SJCRH30 (cell line): ENCODE results near the gene MYO7B. TPM values are rescaled to one million over a fixed set of nuclear protein-coding genes. Genes with fewer than 3 reads are reported as not detected.

ENCODE experiments used
- DNase-seq, 2 experiments: peaks; one replicate each; pipeline ENCODE4 v3.0.0-alpha.2; 2015 to 2020
- H3K27ac ChIP-seq: fragments of 250-450 bp; sonication (Bioruptor Pico); 2 replicates; pipeline ENCODE4 v1.5.1; 2020; ENCODE audit warnings: mild to moderate bottlenecking, moderate library complexity
- H3K27me3 ChIP-seq: fragments of 250-450 bp; sonication (Bioruptor Pico); 2 replicates; pipeline ENCODE4 v1.5.1; 2020; ENCODE audit warnings: mild to moderate bottlenecking, moderate library complexity
- H3K36me3 ChIP-seq: fragments of 250-450 bp; sonication (Bioruptor Pico); 2 replicates; pipeline ENCODE4 v1.5.1; 2020; ENCODE audit warnings: mild to moderate bottlenecking, moderate library complexity
- H3K4me1 ChIP-seq: fragments of 250-450 bp; sonication (Bioruptor Pico); 2 replicates; pipeline ENCODE4 v1.5.1; 2020; ENCODE audit warnings: mild to moderate bottlenecking, moderate library complexity
- H3K4me3 ChIP-seq: fragments of 250-450 bp; sonication (Bioruptor Pico); 2 replicates; pipeline ENCODE4 v1.5.1; 2020; ENCODE audit warnings: mild to moderate bottlenecking, moderate library complexity
- H3K9me3 ChIP-seq: fragments of 250-450 bp; sonication (Bioruptor Pico); replicated peaks from 2 replicates; pipeline ENCODE4 v1.5.1; 2020; ENCODE audit warnings: mild to moderate bottlenecking, moderate library complexity
- total RNA-seq: library from RNA; depleted of rRNA; stranded (reverse); fragments of >200 nt; shearing (Covaris generic); gene quantifications from 2 replicates; pipeline ENCODE4 v1.2.3, GENCODE V29; 2014; rRNA removed

Gene MYO7B
- 2.7 and 3.7 TPM in 2 replicates for total RNA-seq

DNA sequence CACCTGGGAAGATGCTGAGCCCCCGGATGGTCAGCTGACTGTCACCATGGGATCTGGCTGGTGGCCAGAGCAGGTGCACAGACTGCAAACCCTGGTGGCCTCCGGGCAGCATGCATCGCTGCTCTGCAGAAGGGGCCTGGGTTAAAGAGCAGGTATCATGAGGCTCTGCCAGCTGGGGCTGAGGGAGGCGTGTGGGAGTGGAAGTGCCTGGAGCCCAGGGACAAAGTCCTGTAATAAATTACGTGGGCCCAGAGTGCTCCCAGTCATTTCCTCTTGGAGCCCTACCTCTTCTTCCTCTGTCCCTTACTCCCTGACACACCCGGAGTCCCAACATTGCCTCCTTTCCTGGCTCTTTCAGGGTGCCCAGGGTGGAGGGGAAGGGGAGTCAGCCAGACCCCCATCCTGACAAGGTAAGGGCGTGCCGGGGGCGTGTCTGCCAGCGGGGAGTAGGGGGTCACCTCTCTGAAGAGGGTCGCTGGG, at the start of gene MYO7B:
MYO7B (plus strand) TSS at position 262 of the 480 bp plus-strand sequence. CDS start 24,040 bp downstream, outside the sequence.
- Histone ChIP-seq H3K27ac (no peak within 1 kb of the TSS), H3K4me1 (no peaks in the 10 kb centered on the region), H3K27me3 (peaks cover 4% of the 10 kb centered on the region; the same call in 1 of the 2 replicates), H3K36me3 (no peaks in the 10 kb centered on the region), H3K4me3 (no peak within 1 kb of the TSS), H3K9me3 (no peaks in the 10 kb centered on the region; the same call in 1 of the 2 replicates)
- no peak for DNase-seq

DNA sequence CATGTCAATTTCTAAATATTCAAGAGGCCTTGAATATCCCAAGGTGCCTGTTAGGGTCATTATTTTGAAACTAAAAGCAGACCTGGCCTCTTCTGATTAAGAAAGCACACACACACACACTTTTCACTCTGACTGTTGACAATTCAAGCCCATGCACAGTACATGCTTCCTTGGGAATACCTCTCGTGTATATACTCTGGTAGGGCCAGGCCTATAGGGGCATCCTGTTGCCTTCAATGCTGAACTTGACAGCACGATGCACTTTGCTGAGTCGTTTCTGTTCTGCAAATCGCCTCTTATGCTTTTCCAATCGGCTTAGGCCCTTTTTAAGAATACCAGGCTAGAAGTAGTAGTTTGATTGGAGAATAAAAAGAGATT, 49.8 kb upstream of the MYO7B start:
- Histone ChIP-seq H3K4me1 (no peaks in the 10 kb centered on the region), H3K27me3 (no peaks in the 10 kb centered on the region), H3K27ac (no peak overlapping the region), H3K4me3 (no peak overlapping the region), H3K9me3 (no peaks in the 10 kb centered on the region), H3K36me3 (peaks cover 91% of the 10 kb centered on the region)
- DNase-seq: no peak

DNA sequence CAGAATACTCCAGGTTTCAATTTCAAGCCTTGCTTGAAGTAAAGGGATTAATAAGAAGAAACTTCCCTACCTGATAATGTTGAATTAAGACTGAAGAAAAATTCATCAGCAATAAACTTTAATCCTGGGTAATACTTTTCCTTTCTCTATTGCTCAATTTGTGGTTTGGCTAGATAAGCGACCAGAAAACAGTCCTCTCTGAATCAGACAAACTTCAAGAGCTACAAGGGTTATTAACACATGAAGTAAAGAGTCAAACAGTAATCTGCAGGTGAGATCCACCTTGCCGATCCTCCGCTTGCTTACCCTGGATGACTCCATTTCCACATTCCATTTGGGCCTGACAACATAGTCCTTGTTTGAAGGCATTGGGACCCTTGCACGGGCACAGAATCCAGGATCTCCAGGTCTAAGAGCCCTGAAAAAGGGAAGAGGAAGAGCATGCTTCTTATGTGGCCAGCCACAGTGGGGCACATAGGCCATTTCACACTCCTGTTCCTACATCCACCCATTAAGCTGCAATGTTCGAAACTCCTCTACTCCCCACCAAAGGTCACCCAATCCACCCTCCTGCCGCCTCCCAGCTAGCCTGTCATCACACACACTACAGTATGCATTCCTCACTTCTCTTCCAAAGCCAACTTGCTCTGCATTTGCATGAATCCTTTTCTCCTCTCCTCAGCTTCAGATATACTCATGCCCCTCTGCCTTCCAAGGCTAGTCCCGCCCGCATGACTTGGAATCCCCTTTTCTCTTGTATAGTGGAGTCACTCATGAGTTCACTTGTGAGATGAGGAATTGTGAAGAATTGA, 49.0 kb upstream of the MYO7B start:
- Histone ChIP-seq H3K27me3 (no peaks in the 10 kb centered on the region), H3K36me3 (peaks cover 88% of the 10 kb centered on the region), H3K4me1 (no peaks in the 10 kb centered on the region), H3K9me3 (no peaks in the 10 kb centered on the region), H3K4me3 (no peak overlapping the region), H3K27ac (no peak overlapping the region)
- DNase-seq: no peak

DNA sequence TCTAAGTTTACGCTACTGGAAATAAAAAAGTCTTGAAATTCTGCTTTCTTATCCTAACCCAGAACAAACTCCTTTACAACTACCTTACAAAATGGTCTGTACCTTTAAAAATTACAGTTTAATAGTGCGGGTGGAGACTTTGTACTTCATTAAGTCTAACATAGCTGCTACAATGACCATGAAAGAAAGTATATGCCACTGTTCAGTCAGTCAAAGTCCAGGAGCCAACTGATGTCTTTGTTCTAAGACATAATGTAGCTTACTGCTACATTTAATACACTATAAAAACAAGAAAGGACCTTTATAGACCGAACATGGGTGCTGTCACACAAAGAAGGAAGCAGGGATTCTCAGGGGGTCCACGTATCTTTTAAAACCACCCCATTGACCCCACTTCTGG, 45.2 kb upstream of the MYO7B start:
- no peaks in the 10 kb centered on the region for H3K27me3 ChIP-seq
- H3K36me3 ChIP-seq: peaks cover 94% of the 10 kb centered on the region

DNA sequence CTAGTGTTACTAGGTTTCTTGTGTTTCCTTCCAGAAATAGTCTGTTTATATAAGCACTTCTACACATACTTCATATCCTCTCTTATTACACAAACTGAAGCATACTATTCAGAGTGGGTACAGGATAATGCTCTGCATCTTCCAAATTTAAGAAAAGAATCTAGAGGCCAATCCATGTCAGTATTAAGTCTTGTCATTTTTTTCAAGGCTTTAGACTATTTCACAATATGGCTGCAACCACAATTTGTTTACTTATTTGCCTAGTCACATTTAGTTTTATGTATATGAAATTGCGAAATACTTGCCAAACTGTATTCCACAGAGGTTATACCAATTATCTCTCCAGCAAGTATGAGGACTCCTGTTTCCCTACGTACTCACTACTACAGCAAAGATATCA, 37.1 kb upstream of the MYO7B start:
- no peak for DNase-seq
- Histone ChIP-seq H3K9me3 (no peaks in the 10 kb centered on the region), H3K4me1 (peaks cover 4% of the 10 kb centered on the region; the same call in 1 of the 2 replicates), H3K27ac (no peak overlapping the region), H3K27me3 (no peaks in the 10 kb centered on the region), H3K4me3 (no peak overlapping the region), H3K36me3 (peaks cover 86% of the 10 kb centered on the region)

More for the DNA sequence above, 45.2 kb upstream of the MYO7B start:
- Histone ChIP-seq H3K27ac (no peak overlapping the region), H3K9me3 (no peaks in the 10 kb centered on the region), H3K4me3 (no peak overlapping the region), H3K4me1 (peaks cover 3% of the 10 kb centered on the region; the same call in 1 of the 2 replicates)
- no peak for DNase-seq

DNA sequence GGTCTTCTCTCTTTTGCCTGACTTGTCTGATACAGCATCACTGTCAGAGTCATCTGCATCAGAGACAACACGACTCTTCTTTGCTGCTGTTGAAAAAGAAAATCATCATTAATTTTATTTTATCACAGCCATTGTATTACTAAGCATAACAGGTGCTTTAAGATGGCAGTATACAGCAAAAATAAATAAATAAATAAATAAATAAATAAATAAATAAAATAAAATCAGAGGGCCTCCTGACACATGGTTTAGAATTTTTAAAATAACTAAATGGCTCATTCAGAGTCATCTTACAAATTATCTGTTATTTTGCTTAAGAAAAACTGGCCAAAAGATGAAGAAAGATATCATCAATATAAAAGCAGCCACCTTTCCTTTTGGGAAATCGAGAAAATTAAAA, 32.0 kb upstream of the MYO7B start:
- Histone ChIP-seq H3K27me3 (no peaks in the 10 kb centered on the region), H3K36me3 (peaks cover 71% of the 10 kb centered on the region)

DNA sequence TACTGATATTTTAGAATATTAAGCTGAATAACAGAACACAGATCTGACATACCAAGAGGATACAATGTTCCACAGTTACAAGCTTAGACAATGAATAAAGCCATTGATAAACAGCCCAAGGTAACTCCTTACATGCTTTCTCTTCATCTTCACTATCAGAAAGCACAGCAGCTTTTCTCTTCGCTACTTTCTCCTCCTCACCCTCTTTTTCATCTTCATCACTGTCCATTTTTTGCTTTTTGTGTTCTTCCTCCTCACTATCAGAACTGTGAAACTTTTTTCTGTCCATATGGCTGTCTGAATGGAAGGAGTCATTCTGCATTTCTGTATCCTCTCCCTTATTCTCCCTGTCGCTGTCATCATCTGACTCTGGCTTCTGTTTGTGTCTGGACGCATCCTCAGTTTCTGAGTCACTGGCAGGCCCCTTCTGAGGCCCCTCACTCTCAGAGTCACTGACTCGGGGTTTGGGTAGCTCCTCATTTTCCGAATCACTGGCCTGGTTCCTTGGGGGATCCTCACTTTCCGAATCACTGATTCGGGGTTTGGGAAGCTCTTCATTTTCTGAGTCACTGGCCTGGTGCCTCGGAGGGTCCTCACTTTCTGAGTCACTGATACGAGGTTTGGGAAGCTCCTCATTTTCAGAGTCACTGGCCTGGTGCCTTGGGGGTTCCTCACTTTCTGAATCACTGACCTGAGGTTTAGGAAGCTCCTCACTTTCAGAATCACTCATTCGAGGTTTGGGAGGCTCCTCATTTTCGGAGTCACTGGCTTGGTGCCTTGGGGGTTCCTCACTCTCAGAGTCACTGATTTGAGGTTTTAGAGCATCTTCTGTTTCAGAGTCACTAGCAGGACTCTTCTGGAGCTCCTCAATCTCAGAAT, 30.7 kb upstream of the MYO7B start:
- Histone ChIP-seq H3K27me3 (no peaks in the 10 kb centered on the region), H3K36me3 (peaks cover 61% of the 10 kb centered on the region), H3K4me3 (no peak overlapping the region), H3K9me3 (no peaks in the 10 kb centered on the region), H3K4me1 (peaks cover 13% of the 10 kb centered on the region), H3K27ac (no peak overlapping the region)
- no peak for DNase-seq

More for the DNA sequence above, 32.0 kb upstream of the MYO7B start:
- Histone ChIP-seq H3K9me3 (no peaks in the 10 kb centered on the region), H3K4me1 (peaks cover 9% of the 10 kb centered on the region), H3K4me3 (no peak overlapping the region), H3K27ac (no peak overlapping the region)
- no peak for DNase-seq

DNA sequence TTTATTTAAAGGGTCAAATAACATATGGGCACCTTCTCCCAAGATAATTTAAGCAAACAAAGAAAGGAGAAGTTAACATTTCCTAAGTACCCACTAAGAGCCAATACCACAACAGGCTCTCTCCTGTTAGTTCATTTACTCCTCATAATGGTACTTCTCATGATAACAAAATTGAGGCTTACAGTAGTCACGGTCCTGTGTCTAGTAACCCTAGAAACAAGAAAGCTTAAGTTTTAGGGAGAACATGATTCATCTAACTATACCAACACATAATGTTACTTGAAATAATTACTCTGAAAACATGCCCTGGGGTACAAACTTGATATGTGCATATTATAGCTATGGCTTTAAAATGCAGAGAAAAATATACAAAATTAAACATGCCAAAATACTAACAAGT, 29.0 kb upstream of the MYO7B start:
- Histone ChIP-seq H3K4me1 (peaks cover 13% of the 10 kb centered on the region), H3K27me3 (no peaks in the 10 kb centered on the region), H3K36me3 (peaks cover 47% of the 10 kb centered on the region), H3K27ac (no peak overlapping the region), H3K4me3 (no peak overlapping the region), H3K9me3 (no peaks in the 10 kb centered on the region)
- no peak for DNase-seq

DNA sequence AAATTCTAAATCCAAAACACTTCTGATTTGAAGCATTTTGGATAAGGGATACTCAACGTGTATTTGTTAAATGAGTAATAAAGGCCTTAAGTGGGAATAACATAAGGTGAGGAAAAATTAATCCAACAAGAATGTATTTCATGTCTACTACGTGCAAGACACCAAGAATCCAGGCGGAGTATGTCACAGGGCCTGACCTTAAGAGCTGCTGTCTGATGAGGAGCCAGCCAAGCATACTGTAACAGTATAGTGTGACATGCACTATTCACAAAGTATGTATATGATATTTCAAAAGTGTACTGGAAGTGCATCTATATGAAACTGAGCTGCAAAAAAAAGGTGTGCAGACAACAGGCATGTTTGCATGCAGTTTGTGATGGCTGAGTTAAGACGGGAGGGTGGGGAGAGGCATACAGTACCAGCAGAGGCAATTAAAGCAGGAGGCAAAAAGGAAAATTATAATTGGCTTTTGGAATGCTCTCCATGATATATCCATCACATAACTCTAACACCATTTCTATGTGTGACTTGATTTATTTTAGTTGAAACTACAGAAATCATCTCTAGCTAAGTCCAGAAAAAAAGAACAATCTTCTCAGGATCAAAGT, 27.4 kb upstream of the MYO7B start:
- Histone ChIP-seq H3K27ac (peak overlapping the region; percentile 9), H3K9me3 (no peaks in the 10 kb centered on the region), H3K27me3 (no peaks in the 10 kb centered on the region), H3K4me3 (no peak overlapping the region), H3K4me1 (peaks cover 13% of the 10 kb centered on the region), H3K36me3 (peaks cover 37% of the 10 kb centered on the region)
- DNase-seq: no peak

DNA sequence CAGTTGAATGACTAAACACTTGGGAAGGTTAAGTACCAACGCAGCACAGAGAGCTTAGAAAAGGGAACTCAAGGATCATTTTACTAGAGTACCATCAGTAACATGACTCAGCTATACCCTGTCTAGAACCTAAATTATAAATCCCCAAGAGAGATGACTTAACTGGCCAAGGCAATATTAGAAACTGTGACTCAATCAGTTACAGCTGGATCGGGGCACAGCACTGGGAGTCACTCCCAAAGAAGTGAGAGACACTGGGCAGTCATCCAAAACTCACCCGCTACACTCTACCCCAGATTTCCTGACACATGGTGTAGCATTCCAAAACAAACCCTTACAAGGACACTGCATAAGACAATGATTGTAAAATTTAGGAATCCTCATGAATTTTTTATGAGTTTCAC, 26.9 kb upstream of the MYO7B start:
- H3K27me3 ChIP-seq: no peaks in the 10 kb centered on the region
- peaks cover 13% of the 10 kb centered on the region for H3K4me1 ChIP-seq
- no peaks in the 10 kb centered on the region for H3K9me3 ChIP-seq
- DNase-seq: peak; percentile 95 to 98
- H3K4me3 ChIP-seq: no peak overlapping the region
- peaks cover 31% of the 10 kb centered on the region for H3K36me3 ChIP-seq
- H3K27ac ChIP-seq: peak overlapping the region; percentile 35

DNA sequence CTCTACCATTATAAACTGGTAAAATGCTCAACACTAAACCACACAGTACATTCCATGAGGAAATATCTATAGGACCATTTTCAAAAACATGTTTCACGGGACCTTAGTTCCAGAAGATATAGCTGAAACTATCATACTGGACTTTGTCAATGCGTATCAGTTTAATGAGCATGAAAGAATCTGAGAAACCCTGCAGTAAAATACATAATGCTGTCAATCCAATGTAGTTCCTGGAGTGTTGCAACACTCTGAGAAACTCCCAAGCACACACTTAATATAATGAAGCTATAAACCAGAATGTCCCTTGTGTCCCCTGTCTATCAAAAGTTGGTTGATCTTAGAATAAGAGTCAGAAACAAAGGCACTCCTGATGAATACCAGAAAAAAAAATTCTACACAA, 25.4 kb upstream of the MYO7B start:
- Histone ChIP-seq H3K27ac (no peak overlapping the region), H3K27me3 (no peaks in the 10 kb centered on the region), H3K9me3 (no peaks in the 10 kb centered on the region), H3K36me3 (peaks cover 22% of the 10 kb centered on the region), H3K4me1 (peaks cover 13% of the 10 kb centered on the region), H3K4me3 (no peak overlapping the region)
- DNase-seq: no peak

DNA sequence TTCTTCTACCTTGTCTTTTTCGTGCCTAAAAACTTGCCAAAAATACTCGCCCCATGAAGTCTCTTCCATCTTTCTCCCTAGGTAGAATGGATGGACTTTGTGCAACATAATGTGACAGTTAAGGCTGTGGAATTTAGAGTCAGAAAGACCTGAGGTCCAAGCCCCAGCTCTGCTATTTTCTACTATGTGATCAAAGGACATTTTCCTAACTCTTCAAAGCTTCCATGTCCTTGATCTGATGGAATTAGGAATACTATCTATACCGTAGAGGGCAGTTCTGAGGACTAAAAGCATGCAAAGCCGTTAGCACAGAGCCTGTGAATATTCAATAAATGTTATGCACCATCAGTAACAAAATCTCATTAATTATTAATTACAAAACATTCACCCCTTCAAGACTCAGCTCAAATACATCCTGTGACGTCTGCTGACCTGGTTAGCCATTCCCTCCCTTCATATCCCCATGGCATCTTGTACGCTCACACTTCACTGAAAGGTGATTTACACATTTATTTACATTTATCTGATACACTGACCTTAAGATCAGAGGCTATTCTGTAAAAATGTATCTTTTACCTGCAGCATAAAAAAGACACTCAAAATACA, 24.3 kb upstream of the MYO7B start:
- peaks cover 29% of the 10 kb centered on the region for H3K36me3 ChIP-seq
- peaks cover 13% of the 10 kb centered on the region for H3K4me1 ChIP-seq
- H3K9me3 ChIP-seq: no peaks in the 10 kb centered on the region
- DNase-seq: no peak
- H3K27ac ChIP-seq: no peak overlapping the region
- no peak overlapping the region for H3K4me3 ChIP-seq
- no peaks in the 10 kb centered on the region for H3K27me3 ChIP-seq

DNA sequence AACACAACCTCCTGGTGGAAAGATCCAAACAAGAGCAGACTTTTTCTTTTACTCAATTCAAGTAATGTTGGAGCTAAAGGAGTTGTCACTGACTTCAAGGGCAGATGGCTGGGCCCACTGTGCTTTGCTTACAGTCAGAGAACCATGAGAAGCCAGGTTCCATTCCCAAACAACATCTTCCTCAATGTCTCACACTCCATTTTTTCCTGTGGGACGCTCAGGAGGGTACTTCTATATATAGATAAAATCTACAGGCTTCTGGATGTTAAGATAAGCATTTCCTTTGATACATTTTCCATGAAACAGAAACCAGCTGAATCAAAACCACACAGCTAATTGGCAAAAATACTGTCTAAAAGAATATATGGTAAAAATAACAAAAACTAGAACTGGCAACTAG, 23.6 kb upstream of the MYO7B start:
- Histone ChIP-seq H3K36me3 (peaks cover 27% of the 10 kb centered on the region), H3K4me3 (no peak overlapping the region), H3K27me3 (no peaks in the 10 kb centered on the region), H3K27ac (no peak overlapping the region), H3K9me3 (no peaks in the 10 kb centered on the region), H3K4me1 (peaks cover 13% of the 10 kb centered on the region)
- no peak for DNase-seq

DNA sequence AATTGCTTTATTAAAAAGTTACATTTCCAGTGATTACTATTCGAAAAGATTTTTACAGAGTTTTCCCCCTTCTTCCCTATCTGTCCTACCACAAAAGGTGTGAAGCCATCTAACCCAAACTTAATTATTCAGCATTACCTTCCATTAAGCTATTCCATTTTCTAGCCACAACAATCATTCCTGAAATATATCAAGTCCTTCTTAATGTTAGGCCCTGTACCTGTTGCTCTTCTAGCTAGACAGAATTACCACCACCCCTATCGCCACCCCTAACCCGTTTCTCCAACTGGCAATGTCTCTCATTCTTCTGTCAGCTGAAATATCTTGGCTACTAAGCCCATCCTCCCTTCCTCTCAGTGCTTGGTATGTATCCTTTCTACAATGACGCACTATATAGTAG, 23.1 kb upstream of the MYO7B start:
- peaks cover 31% of the 10 kb centered on the region for H3K36me3 ChIP-seq
- H3K9me3 ChIP-seq: no peaks in the 10 kb centered on the region
- H3K4me1 ChIP-seq: peaks cover 13% of the 10 kb centered on the region
- DNase-seq: no peak
- H3K4me3 ChIP-seq: no peak overlapping the region
- no peak overlapping the region for H3K27ac ChIP-seq
- no peaks in the 10 kb centered on the region for H3K27me3 ChIP-seq
